Karpas-422 (cell line): ENCODE data around the gene ZNF444. TPM values are rescaled to one million over a fixed set of nuclear protein-coding genes. Genes with fewer than 3 reads are reported as not detected.
"Not testable (repeated sequence)": the region's sequence is repeated elsewhere in the genome, so short reads cannot be mapped to it uniquely, and the experiment has no call there.

Experiments
- DNase-seq: peaks from one replicate; pipeline ENCODE4 v3.0.0-alpha.2; 2015
- H2AFZ ChIP-seq: fragments of 200-600 bp; sonication (generic); 2 replicates; pipeline ENCODE4 v1.6.1; 2014; ENCODE audit warnings: antibody characterized with exemption, low read length, mixed read lengths
- H3K27ac ChIP-seq: fragments of 200-600 bp; sonication (generic); 2 replicates; pipeline ENCODE4 v1.5.1; 2014; ENCODE audit warnings: mild to moderate bottlenecking, low read length, moderate library complexity
- H3K27me3 ChIP-seq: fragments of 200-600 bp; sonication (generic); 2 replicates; pipeline ENCODE4 v1.6.1; 2014; ENCODE audit warnings: low read length, mixed read lengths
- H3K36me3 ChIP-seq: fragments of 200-600 bp; sonication (generic); 2 replicates; pipeline ENCODE4 v1.6.1; 2014; ENCODE audit warnings: low read length, mixed read lengths; ENCODE audit not compliant: insufficient read depth
- H3K4me1 ChIP-seq: fragments of 200-600 bp; sonication (generic); 2 replicates; pipeline ENCODE4 v1.6.1; 2014; ENCODE audit warnings: mild to moderate bottlenecking, low read length, mixed read lengths
- H3K4me2 ChIP-seq: fragments of 200-600 bp; sonication (generic); 2 replicates; pipeline ENCODE4 v1.6.1; 2014; ENCODE audit warnings: low read length, low read depth, mild to moderate bottlenecking; ENCODE audit not compliant: poor library complexity, severe bottlenecking
- H3K4me3 ChIP-seq: fragments of 200-600 bp; sonication (generic); 2 replicates; pipeline ENCODE4 v1.5.1; 2014; ENCODE audit warnings: mild to moderate bottlenecking, antibody characterized with exemption, low read length, mixed read lengths
- H3K79me2 ChIP-seq: fragments of 200-600 bp; sonication (generic); 2 replicates; pipeline ENCODE4 v1.6.1; 2014; ENCODE audit warnings: mild to moderate bottlenecking, low read length, mixed read lengths
- H3K9ac ChIP-seq: fragments of 200-600 bp; sonication (generic); 2 replicates; pipeline ENCODE4 v1.6.0; 2014; ENCODE audit warnings: low read length
- H3K9me2 ChIP-seq: fragments of 200-600 bp; sonication (generic), shearing (Covaris generic); replicated peaks from 2 replicates; pipeline ENCODE4 v1.6.0; 2014; ENCODE audit warnings: mild to moderate bottlenecking, low read length, moderate library complexity; ENCODE audit not compliant: insufficient read depth
- H3K9me3 ChIP-seq: fragments of 300-700, 200-600 bp; sonication (generic); 2 replicates; pipeline ENCODE4 v1.6.1; 2014; ENCODE audit warnings: low read length, mixed read lengths
- H4K20me1 ChIP-seq: fragments of 200-600 bp; sonication (generic); 2 replicates; pipeline ENCODE4 v1.6.1; 2014; ENCODE audit warnings: mild to moderate bottlenecking, antibody characterized with exemption, low read length, low read depth; ENCODE audit not compliant: insufficient read depth
- total RNA-seq: library from RNA; depleted of rRNA; stranded (reverse); fragments of >200 nt; shearing (Covaris generic); gene quantifications from 2 replicates; pipeline ENCODE4 v1.2.3, GENCODE V29; 2014; ENCODE audit warnings: low replicate concordance

Gene ZNF444
- total RNA-seq, 1 experiment from 2014 or later: 12.5 TPM

DNA sequence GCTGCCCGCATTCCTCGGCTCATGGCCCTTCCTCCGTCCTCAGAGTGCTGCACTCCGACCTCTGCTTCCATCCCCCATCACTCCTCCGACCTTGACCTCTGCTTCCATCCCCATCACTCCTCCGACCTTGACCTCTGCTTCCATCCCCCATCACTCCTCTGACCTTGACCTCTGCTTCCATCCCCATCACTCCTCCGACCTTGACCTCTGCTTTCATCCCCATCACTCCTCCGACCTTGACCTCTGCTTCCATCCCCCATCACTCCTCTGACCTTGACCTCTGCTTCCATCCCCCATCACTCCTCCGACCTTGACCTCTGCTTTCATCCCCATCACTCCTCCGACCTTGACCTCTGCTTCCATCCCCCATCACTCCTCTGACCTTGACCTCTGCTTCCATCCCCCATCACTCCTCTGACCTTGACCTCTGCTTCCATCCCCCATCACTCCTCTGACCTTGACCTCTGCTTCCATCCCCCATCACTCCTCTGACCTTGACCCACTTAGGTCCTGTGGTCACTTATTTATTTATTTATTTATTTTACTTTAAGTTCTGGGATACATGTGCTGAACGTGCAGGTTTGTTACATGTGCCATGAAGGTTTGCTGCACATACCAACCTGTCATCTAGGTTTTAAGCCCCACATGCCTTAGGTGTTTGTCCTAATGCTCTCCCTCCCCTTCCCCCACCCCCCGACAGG lies 8.0 kb downstream of the ZNF444 start:
- H3K9ac ChIP-seq, H3K9me2 ChIP-seq, H3K4me2 ChIP-seq, H3K36me3 ChIP-seq, H2AFZ ChIP-seq, H3K27ac ChIP-seq, H3K4me1 ChIP-seq, H3K4me3 ChIP-seq, H3K9me3 ChIP-seq, H3K27me3 ChIP-seq, DNase-seq: not testable (repeated sequence)
- Histone ChIP-seq H4K20me1 (peaks cover 25% of the 10 kb centered on the region), H3K79me2 (peaks cover 55% of the 10 kb centered on the region)

DNA sequence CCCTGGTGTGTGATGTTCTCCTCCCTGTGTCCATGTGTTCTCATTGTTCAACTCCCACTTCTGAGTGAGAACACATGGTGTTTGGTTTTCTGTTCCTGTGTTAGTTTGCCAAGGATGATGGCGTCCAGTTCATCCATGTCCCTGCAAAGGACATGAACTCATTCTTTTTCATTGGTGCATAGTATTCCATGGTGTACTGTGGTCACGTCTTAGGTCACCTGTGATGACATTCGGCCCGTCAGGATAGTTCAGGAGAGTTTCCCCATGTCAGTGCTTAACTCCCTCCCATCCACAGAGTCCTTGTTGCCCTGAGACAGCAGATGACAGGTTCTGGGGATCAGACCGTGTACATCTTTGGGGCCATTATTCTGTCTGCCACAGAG lies 8.6 kb downstream of the ZNF444 start:
- Histone ChIP-seq H3K9me2 (no peaks in the 10 kb centered on the region), H3K9ac (no peak overlapping the region), H4K20me1 (peaks cover 25% of the 10 kb centered on the region), H3K9me3 (no peaks in the 10 kb centered on the region), H3K27ac (no peak overlapping the region), H3K4me2 (no peak overlapping the region), H3K79me2 (peaks cover 50% of the 10 kb centered on the region), H3K27me3 (no peaks in the 10 kb centered on the region), H3K4me1 (no peaks in the 10 kb centered on the region), H3K36me3 (peaks cover 10% of the 10 kb centered on the region), H3K4me3 (no peak overlapping the region), H2AFZ (no peak overlapping the region)
- no peak for DNase-seq

DNA sequence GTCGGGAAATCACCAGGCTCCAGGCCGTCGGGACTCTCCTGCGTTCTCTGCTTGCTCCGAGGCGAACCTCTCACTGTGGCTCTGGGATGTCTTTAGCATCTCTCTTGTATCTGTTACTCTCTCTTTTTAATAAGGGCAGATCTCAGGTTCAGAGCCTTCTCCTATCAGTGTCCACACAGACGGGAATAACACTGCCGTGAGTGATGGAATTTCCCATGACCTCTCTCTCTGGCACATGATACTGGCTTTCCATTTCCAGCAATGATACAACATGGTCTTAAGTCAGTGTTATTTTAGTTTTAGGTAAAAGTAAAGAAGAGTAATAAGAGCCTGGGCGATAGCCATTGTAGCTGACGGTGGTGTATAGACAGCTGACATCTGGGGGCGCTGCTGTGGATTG lies 9.3 kb downstream of the ZNF444 start:
- no peaks in the 10 kb centered on the region for H3K27me3 ChIP-seq
- H3K36me3 ChIP-seq: peaks cover 10% of the 10 kb centered on the region

DNA sequence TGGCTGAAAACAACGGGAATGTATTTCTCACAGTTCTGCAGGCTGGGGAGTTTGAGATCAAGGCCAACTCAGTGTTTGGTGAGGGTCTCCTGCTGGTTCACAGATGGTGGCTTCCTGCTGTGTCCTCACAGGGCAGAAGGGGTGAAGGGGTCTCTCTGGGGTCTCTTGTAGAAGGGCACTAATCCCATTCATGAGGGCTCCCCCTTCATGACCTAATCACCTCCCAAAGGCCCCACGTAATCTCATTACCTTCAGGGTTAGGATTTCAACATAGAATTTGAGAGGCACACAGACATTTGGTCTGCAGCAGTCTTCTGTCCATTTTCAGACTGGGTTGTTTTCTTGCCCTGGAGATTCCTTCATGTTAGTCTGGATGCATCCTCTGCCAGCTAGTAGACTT lies 11.6 kb downstream of the ZNF444 start:
- Histone ChIP-seq H3K79me2 (peaks cover 36% of the 10 kb centered on the region), H3K36me3 (peaks cover 10% of the 10 kb centered on the region), H3K27me3 (no peaks in the 10 kb centered on the region), H3K9ac (no peak overlapping the region), H3K4me2 (no peak overlapping the region), H3K9me3 (no peaks in the 10 kb centered on the region), H3K4me3 (no peak overlapping the region), H2AFZ (no peak overlapping the region), H3K9me2 (no peaks in the 10 kb centered on the region), H3K4me1 (no peaks in the 10 kb centered on the region), H4K20me1 (peaks cover 33% of the 10 kb centered on the region), H3K27ac (no peak overlapping the region)
- DNase-seq: no peak

More for the DNA sequence above, 9.3 kb downstream of the ZNF444 start:
- H3K9me2 ChIP-seq: no peaks in the 10 kb centered on the region
- no peaks in the 10 kb centered on the region for H3K9me3 ChIP-seq
- H3K27ac ChIP-seq: no peak overlapping the region
- H3K4me2 ChIP-seq: no peak overlapping the region
- H3K4me1 ChIP-seq: no peaks in the 10 kb centered on the region
- no peak overlapping the region for H3K4me3 ChIP-seq
- no peak for DNase-seq
- H4K20me1 ChIP-seq: peaks cover 30% of the 10 kb centered on the region
- no peak overlapping the region for H2AFZ ChIP-seq
- H3K79me2 ChIP-seq: peaks cover 45% of the 10 kb centered on the region
- H3K9ac ChIP-seq: no peak overlapping the region

DNA sequence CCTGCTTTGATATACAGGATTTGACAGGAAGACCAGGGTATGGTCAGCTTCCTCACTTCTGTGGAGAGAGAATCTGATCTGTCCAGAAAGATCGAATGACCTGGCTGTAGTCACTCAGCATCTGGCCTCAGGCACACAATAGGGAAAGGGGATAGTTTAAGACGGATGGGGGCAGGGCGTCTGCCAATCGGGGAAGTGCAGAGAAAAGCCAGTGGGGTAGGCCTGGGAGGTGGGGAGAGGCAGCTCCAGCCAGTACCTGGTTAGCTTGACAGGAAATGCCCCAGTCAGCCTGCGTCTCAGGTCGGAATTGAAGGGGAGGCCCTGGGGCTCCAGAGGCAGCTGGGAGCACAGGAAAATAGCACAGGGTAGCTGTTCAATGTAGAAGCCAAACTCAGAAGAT lies 12.4 kb downstream of the ZNF444 start:
- Histone ChIP-seq H3K27ac (no peak overlapping the region), H3K27me3 (no peaks in the 10 kb centered on the region), H3K36me3 (peaks cover 4% of the 10 kb centered on the region), H3K4me3 (no peak overlapping the region), H2AFZ (no peak overlapping the region), H3K4me1 (no peaks in the 10 kb centered on the region), H3K4me2 (no peak overlapping the region), H3K9me3 (no peaks in the 10 kb centered on the region), H3K79me2 (peaks cover 36% of the 10 kb centered on the region), H4K20me1 (peaks cover 33% of the 10 kb centered on the region), H3K9ac (no peak overlapping the region), H3K9me2 (no peaks in the 10 kb centered on the region)
- DNase-seq: no peak

DNA sequence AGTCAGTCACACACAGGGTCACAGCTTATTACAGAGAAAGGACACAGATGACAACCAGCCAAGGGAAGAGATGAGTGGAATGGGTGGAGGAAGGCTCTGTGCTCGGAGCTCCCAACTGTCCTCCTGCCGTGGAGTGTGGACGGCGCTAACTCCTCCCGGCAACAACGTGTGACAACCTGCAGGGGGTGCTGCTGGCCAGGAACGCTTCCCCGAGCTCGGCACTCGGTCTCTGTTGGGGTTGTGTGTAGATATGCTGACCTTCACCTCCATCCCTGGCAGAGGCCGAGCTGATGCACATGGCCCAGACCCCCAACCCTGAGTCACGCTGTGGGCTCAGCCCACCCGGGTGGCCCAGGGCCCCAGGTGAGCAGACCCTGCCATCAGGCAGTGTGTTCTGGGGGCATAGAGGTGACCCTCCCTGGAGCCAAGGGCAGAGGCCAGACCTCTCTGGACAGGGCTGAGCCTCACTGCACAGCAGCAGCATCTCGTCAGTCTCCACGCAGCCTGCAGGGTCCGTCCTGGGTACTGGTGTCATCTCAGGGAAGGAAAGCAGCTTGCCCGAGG lies 14.1 kb downstream of the ZNF444 start:
- no peak overlapping the region for H3K9ac ChIP-seq
- H3K9me2 ChIP-seq: no peaks in the 10 kb centered on the region
- H3K36me3 ChIP-seq: peaks cover 4% of the 10 kb centered on the region

DNA sequence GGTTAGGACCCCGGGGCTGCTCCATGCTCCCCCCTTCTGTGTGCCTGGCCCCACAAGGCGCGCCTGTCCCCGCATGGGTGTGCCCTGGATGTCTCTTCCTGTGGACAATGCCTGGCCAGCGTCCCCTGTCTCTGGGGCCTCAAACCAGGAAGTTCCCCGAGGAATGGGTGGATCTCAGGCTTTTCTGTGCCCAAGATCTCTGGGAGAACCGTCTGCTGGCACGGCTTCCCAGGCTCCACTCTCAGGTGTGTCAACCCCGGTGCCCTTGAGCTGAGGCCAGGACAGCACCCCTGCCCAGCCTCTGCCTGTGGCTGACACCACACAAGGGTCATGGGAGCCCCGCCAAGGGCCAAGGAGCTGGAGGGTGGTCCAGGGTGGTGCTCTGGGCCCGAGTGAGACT lies 15.7 kb downstream of the ZNF444 start:
- no peak overlapping the region for H3K4me2 ChIP-seq

More for the DNA sequence above, 14.1 kb downstream of the ZNF444 start:
- H3K9me3 ChIP-seq: no peaks in the 10 kb centered on the region
- H3K27ac ChIP-seq: no peak overlapping the region
- no peak overlapping the region for H2AFZ ChIP-seq
- no peak overlapping the region for H3K4me3 ChIP-seq
- H3K79me2 ChIP-seq: peaks cover 24% of the 10 kb centered on the region
- H3K27me3 ChIP-seq: no peaks in the 10 kb centered on the region
- no peak overlapping the region for H3K4me2 ChIP-seq
- no peak for DNase-seq
- peaks cover 26% of the 10 kb centered on the region for H4K20me1 ChIP-seq
- no peaks in the 10 kb centered on the region for H3K4me1 ChIP-seq

DNA sequence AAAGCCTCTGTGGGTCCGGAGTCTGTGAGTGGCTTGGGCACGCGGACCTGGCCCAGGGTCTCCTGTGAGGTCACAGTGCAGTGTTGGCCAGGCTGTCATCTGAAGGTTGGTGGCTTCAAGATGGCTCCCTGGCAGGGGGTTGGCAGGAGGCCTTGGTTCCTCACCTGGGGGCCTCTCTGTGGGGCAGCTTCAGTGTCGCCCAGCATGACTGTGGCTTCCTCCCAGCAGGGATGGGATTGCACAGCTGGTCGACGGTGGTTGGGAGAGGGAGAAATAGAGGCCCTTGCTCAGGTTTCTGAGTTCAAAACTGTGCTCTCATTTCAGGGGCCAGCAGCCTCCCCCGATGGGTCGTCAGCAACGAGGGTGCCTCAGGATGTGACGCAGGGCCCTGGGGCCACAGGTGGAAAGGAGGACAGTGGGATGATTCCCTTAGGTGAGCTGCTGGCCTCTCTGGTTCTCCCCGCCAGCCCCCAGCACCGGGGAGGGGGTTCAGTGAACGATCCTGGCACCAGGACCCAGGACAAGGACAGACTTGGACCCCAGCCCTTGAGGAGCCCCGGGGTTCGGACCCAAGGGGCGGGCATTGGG lies 17.2 kb downstream of the ZNF444 start:
- Histone ChIP-seq H3K27ac (no peak overlapping the region), H3K4me3 (no peak overlapping the region), H3K4me2 (no peak overlapping the region), H3K27me3 (no peaks in the 10 kb centered on the region), H2AFZ (no peak overlapping the region), H3K9me3 (no peaks in the 10 kb centered on the region), H3K9ac (no peak overlapping the region), H4K20me1 (peaks cover 8% of the 10 kb centered on the region; the same call in 1 of the 2 replicates), H3K36me3 (peaks cover 4% of the 10 kb centered on the region), H3K79me2 (peaks cover 7% of the 10 kb centered on the region; the same call in 1 of the 2 replicates), H3K9me2 (no peaks in the 10 kb centered on the region), H3K4me1 (no peaks in the 10 kb centered on the region)
- DNase-seq: no peak

More for the DNA sequence above, 15.7 kb downstream of the ZNF444 start:
- DNase-seq: no peak
- peaks cover 21% of the 10 kb centered on the region; the same call in 1 of the 2 replicates for H4K20me1 ChIP-seq
- H3K9ac ChIP-seq: no peak overlapping the region
- no peak overlapping the region for H2AFZ ChIP-seq
- H3K4me1 ChIP-seq: no peaks in the 10 kb centered on the region
- no peaks in the 10 kb centered on the region for H3K9me3 ChIP-seq
- peaks cover 4% of the 10 kb centered on the region for H3K36me3 ChIP-seq
- no peaks in the 10 kb centered on the region for H3K9me2 ChIP-seq
- H3K27ac ChIP-seq: no peak overlapping the region
- no peaks in the 10 kb centered on the region for H3K27me3 ChIP-seq
- H3K4me3 ChIP-seq: no peak overlapping the region
- peaks cover 17% of the 10 kb centered on the region; the same call in 1 of the 2 replicates for H3K79me2 ChIP-seq
